ENCODE data around the gene RAB27B.
A peak's percentile ranks its signal among the peaks of the same experiment; 100 is the strongest.
"Not testable (repeated sequence)": the region's sequence is repeated elsewhere in the genome, so short reads cannot be mapped to it uniquely, and the experiment has no call there.

The RAB27B gene, protein sequence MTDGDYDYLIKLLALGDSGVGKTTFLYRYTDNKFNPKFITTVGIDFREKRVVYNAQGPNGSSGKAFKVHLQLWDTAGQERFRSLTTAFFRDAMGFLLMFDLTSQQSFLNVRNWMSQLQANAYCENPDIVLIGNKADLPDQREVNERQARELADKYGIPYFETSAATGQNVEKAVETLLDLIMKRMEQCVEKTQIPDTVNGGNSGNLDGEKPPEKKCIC

DNA sequence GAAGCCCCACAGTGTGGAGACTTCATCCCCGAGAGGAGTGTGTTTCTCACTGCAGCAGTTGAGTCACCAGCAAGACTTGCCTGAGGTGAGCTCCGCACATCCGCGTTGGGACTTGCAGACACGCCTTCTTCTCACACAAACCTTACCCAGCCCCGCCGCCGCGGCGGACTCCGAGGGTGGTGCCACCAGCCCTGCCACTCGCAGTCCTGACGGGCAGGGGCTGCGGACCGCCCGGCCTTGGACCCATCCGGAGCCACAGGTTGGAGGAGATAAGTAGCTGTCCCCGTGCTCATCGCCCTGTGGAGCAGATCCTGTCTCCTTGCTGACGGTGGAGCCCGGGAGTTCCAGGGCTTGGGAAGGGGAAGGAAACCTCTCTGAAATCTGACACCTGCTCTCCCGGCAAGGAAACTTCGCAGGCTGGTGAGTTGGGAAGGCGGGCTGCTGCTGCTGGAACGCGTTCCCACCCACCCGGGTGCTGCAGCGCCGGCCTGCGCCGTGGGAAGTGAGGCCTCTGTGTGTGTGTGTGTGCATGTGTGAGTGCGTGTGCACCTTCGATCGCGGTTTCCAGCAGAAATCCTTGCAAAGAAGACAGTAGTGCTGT lies at the start of gene RAB27B:
Gene RAB27B (plus strand): TSS at position 197 of the 601 bp plus-strand sequence. CDS start 49,109 bp downstream, outside the sequence.
- DNase-seq (ENCODE audit: low spot score), result peak; percentile 18

DNA sequence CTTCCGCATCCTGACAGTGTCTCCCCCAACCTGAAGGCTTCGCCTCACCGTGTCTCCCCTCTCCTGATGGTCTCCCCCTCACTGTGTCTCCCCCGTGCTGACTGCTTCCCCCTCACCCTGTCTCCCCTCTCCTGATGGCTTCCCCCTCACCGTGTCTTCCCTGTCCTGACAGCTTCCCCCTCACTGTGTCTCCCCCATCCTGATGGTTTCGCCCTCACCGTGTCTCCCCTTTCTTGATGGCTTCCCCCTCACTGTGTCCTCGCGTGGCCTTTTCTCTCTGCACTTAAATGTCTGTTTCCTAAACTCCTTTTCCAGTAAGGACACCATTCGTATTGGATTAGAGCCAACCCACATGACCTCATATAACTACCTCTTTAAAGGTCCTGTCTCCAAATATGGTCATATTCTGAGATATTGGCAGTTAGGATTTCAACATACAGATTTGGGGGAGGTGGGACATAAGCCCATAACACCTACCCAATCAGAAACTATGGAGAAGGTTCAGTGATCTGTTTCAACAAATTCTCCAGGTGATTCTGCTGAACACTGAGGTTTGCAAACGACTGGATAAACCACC lies 47.9 kb upstream of the RAB27B start:
- no peak for DNase-seq (ENCODE audit: low spot score)

DNA sequence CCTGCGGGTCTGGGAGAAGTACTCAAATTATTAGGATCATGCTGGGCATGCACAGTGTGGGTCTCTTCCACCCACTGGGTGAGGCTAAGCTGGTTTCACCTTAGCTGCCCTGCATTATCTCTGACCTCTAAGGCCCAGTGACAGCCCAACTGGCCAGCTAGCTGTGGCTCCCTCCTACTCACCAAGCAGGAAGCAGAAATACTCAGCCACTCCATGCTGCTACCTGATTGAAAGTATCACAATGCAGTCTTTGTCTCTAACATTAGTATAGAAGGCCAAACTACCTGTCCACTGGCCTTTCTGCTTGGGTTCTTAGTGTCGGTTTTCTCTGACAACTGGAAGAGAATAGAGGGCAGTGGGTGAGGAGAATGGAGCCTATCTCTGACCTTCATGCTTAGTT lies 47.3 kb upstream of the RAB27B start:
- DNase-seq (ENCODE audit: low spot score), result no peak

DNA sequence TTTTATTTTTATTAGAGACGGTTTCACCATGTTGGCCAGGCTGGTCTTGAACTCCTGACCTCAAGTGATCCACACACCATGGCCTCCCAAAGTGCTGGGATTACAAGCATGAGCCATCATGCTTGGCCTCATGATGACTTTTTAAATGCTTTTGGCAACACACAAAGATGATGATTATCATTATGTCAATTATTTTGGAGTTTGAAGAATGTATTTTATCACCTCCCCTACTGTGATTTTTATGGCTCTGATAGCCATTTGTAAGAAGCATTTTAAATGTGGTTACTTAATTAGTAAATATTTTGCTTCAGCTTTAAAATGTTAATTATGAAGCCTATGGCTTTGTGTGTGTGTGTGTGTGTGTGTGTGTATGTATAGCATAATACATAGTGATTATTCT lies 45.1 kb upstream of the RAB27B start:
- no peak for DNase-seq (ENCODE audit: low spot score)

DNA sequence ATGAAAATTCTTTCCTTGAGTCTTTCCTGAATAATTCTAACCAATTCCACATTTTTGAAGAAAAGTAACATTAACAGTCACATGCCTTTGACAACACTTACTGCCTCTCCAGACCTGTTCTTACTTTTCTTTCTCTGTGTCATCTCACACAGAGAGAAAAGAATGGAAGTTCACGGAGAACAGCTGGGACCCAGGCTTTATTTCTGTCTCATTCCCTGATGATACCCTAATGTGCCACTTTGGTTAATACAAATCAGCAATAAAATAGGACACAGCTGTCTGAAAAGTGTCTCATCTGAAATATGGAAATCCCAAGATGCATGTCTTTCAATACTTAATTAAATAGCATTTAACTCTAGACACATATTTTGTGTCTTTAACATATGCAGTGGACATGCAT lies 42.1 kb upstream of the RAB27B start:
- no peak for DNase-seq (ENCODE audit: low spot score)

DNA sequence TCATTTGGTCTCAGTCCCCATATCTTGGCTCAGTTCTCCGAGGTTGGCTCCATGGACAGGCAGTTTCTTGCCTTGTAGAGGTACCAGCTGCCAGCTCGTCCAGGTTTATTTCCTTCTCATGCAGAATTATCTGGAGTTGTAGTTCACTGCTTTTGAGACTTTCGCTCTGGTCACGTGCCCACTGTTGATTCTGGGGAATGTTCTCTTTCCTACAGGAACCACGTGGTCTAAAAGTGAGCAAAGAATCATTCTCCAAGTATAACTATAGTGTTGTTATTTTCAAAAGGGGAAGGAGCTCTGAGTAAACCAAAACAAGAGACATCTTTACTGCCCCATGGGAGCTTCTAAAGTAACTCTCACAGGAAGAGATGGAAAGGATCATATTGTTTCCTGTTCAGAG lies 41.2 kb upstream of the RAB27B start:
- peak; percentile 4 for DNase-seq (ENCODE audit: low spot score)

DNA sequence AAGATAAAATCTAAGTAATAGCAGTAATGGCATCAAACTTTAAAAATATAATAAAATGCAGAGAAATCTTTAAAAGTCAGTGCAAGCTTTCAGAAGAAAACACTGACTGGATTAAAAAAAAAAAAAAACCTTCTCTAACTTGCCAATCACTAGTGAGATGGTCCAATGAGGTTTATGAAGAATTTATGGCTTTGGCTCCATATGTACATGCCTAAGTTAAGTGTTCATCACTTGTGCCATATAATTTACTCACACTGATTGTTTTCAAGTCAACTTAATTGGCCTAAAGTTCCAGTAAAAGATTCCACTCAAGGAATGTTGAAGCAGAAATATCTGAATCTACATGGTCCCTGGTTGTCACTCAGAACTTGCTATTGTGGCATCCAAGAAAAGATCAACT lies 40.7 kb upstream of the RAB27B start:
- no peak for DNase-seq (ENCODE audit: low spot score)

DNA sequence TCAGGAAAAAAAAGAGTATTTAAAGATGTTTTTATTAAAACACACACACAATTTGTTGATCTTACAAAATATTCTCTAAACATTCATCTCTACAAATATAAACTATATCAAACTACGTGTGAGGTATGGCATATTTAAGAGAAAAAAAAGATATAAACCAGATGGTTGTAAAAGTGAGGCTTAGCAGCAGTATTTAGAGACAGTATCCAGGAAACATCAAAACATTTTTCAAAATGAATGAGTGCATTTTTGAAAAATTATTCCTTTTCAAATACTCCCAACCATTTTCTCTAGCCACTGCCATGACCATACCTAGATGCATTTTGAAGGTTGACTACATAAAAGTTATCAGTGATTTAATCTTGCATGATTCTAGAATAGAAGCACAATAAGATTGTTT lies 38.2 kb upstream of the RAB27B start:
- DNase-seq (ENCODE audit: low spot score), result no peak

DNA sequence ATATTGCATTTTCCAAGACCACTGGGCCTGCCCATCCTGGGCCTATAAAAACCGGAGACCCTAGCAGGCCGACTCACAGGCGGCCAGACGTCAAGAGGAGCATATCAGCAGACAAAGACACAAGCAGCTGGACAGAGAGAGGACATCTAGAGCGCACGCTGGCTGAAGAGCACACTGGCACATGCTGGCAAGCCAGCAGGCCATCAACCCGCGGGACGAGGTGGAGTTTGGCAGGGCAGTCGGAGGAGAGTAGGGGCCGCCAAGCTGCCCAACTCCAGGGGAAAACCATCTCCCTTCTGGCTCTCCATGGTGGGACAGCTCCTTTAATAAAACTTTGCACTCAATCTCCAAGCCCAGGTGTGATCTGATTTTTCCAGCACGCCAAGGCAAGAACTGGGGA lies 36.6 kb upstream of the RAB27B start:
- DNase-seq (ENCODE audit: low spot score), result no peak

DNA sequence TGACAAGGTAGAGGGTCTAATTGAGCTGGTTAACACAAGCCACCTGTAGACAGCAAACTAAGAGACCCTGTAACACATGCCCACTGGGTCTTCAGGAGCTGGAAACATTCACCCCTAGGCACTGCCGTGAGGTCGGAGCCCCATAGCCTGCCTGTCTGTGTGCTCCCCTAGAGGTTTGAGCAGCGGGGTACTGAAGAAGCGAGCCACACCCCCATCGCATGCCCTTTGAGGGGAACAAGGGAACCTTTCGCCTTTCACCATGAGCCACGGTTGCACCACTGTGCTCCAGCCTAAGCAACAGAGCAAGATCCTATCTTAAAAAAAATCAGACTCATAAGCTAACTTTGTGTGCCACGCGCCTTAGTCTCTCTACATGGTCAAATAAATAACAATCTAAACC lies 36.2 kb upstream of the RAB27B start:
- no peak for DNase-seq (ENCODE audit: low spot score)

DNA sequence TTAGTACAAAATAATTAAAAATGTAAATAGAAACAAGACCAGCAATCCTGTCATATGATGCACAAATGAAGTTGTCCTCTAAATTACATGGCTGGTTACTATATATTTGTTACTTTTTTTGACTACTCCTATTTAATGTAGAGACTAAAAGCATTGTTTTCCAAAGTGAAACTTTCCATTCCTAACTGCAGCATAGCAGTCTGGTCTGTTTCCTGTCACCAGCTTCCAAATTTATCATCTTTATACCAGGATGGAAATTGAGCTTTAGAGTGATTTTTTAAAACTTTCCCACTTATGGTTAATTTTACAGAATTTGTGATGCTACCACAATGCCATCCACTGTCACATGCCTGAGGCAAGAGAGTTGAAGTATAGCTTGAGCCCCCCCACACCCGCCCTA lies 33.5 kb upstream of the RAB27B start:
- peak; percentile 7 for DNase-seq (ENCODE audit: low spot score)

DNA sequence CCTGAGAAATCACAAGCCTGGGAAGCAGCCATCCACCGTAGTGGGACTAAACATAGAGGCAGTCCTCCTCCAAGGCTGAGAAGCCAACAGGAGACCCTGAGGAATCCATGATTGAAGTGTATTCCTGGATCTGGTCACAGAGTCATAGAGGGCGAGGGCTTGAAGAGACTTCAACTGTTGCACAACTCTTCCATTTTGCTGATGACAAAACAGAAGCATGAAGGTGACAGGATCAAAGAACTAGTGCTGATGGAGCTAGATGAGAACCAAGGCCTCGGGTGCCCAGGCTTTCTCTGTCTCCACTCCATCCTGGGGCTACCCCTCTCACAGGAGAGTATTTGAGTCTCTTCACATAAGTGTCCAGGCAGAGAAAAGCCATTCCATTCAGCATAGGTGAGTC lies 30.1 kb upstream of the RAB27B start:
- DNase-seq (ENCODE audit: low spot score), result no peak

DNA sequence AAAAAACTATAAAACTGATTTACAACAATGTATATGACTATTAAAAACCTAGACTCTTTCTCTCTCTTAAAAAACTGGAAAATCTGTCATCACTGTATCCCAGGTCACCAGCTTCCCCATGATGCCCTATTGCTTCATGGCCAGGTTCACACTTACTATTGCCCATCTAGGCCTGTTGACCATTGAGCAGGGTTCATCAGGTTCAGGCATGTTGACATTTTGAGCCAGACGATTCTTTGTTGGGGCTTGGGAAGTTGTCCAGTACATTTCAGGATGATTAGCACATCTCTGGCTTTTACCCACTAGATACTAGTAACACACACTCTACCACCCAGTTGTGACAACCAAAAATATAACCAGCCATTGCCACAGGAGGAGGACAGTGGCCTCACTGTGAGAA lies 26.9 kb upstream of the RAB27B start:
- no peak for DNase-seq (ENCODE audit: low spot score)

DNA sequence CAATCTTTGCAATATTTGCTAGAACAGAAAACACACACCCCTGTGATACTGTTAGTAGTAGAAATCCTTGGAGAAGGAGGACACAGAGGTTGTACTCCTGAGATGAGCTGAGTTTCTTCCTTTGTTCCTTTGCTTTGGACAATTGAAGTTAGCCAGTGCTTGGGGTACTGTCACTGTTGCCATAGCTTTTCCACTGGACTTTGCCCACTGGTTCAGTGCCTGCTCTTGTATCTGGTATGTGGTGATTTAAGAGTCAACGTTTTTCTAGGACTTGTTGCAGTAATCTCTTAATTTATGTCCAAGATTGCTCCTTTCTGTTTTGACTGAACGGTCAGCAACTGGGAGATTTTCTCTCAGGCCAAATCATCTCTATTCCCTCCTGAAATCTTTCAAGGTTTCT lies 26.1 kb upstream of the RAB27B start:
- DNase-seq (ENCODE audit: low spot score), result no peak

DNA sequence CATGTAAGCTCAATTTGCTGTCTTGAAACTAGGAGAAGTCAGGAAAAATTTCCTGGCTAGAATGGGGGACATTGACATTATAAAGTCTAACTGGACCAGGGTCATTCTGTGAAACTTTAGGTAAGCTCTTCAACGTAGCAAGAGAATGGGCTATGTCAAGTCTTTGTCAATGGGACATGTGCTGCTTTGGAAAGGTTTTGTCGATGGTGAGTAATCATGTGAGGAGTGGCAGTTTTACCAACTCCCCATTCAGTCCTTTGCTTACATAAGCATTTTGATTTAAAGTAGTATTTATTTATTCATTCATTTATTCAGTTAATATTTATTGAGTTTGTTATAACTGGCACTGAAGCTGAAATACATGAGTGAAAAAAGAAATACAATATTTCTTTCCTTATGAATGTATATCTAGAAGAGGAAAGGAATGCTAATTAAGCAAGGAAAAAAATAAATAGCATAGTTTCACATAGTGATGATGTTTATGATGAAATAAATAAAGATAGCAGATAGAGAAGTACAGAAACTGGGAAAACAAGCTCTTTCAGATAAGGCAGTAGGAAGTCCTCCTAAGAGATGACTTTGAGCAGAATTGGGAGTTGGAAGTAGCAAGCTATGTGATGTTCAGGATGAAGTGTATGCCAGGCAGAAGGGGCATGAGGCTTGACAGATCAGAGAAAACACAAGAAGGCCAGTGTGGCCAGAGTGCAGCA lies 25.4 kb upstream of the RAB27B start:
- no peak for DNase-seq (ENCODE audit: low spot score)

DNA sequence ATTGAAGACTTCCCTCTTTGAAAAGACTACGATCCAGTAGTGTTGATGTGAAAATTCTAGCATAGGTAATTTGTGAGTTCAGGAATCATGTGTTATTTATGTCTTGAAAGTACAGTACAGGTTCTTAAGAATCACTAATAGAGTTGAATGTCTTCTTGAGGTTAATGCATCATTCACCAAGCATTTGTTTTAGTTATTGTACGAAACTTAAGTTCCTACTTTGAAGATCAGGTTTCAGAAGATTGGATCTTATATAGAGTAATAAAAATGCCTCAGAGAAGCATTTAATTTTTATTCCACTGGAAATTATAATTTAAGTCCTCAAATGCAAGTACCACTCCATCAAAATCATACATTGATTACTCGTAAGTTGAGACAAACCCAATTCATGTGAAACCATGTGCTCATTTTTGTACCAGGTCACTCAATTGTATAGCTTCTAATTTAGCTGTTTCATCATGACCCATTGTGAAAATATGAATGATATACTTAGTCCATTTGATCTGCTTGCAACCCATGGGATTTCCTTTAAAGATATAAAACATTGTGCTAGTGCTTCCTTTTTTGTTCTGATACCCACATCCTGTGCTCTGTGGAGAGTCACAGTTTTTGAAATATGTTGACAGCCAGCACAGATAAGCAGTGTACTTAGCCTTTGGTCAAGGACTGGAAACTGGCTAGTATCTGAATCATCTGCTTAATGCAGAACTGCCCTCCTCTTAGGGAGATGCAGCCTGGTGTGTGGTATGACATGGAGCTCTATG lies 22.5 kb upstream of the RAB27B start:
- peak; percentile 38 for DNase-seq (ENCODE audit: low spot score)

DNA sequence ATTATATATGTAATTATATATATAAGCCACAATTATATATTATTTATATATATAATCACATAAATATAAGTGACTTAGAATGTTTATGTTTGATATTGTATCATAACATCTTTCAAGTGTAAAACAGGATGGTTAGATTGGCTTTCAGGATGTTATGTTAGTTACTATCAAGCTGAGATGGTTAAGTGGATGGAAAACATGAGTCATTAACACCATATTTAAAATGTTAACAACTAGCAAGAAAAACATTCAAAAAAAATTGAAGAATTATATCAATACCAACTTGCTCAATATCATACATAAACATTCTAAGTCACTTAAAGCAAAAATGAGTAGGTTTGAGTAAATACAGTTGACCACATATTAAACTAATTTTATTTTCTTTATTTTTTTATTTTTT lies 21.8 kb upstream of the RAB27B start:
- no peak for DNase-seq (ENCODE audit: low spot score)

DNA sequence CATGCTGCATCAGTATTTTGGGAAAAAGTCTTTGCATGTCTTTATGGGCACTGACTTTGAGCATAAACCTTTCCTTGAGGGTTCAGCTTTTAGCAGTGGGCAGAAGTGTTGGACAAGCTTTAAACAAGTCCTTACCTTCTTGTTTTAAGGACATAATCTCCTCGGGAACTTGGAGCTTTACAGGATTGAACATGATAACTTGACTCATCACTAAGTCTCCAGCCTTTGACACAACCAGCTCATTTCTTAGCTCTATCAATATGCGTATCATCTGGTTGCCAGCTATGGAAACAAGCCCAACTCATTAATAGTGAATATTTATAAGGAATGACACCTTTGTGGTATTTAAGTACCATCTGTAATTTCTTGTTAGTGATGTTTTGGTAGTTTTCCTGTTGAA lies 21.0 kb upstream of the RAB27B start:
- no peak for DNase-seq (ENCODE audit: low spot score)

DNA sequence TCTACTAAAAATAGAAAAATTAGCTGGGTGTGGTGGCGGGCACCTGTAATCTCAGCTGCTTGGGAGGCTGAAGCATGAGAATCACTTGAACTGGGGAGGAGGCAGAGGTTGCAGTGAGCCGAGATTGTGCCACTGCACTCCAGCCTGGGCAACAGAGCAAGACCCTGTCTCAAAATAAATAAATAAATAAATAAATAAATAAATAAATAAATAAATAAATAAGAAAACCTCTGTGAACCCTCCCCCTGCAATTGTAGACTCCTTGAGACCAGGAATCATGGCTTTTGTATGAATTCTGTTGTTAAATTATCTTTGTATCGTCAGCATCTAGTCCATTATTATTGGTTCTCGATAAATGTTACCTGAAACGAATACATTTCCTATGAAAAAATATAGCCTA lies 17.6 kb upstream of the RAB27B start:
- not testable (repeated sequence) for DNase-seq (ENCODE audit: low spot score)

DNA sequence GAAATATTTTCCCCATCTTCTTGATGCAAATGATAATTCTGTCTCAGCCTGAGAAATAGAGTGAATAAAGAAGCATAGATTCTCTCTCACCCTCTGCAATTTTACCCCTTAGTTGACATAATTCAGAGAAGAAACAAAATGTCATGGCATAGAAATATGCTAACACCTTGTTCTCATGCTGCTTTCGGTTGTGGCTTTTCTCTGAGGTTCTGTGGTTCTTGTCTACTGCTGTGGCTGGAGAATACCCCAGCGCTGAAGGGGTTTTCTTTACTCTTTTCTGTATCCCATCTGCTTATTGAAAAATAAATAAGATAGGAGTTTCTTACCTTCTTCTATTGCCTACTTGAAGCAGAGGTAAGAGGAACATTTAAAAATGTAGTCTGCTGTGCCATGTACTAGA lies 15.4 kb upstream of the RAB27B start:
- no peak for DNase-seq (ENCODE audit: low spot score)

DNA sequence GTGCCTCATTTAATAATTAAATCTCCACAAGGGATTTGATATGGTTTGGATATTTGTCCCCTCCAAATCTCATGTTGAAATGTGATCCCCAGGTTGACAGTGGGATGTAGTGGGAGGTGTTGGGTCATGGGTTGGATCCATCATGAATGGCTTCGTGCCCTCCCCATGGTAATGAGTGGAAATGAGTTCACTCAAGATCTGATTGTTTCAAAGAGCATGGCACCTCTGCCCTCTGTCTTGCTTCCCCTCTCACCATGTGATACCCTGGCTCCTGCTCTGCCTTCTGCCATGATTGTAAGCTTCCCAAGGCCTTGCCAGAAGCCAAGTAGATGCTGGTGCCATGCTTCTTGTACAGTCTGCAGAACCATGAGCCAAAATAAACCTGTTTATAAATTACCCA lies 15.0 kb upstream of the RAB27B start:
- DNase-seq (ENCODE audit: low spot score), result no peak

DNA sequence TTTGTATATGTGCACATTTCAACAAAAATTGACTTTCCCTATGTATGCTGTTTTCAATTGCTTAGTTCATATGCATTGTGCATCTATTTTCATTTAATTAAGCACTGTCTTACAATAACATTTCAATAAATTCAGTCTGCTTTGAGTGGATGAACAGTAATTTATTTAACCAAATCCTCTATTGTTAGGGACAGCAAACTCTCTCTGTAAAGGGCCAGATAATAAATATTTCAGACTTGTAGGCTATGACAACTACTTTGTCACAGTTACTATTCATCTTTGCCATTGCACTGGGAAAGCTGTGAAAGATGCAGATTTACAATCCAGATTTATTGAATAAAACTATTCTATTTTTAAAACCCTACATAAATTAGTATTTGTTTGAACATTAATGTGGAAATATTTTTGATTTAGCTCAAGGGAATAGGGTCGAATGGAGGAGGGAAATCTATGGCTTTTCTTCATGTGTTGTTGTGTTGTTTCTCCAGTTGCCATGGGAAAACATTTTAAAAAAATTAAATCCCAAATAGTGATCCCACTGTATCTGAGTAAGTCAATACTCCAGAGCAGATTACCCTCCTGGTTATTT lies 14.2 kb upstream of the RAB27B start:
- no peak for DNase-seq (ENCODE audit: low spot score)

Measured in kidney capillary endothelial cell (primary cell).